Activated CD8-positive, alpha-beta T cell treated with anti-CD3 and anti-CD28 coated beads for 36 hours (primary cell): Measurements from ENCODE around the gene BTN1A1. TPM values are rescaled to one million over a fixed set of nuclear protein-coding genes. Genes with fewer than 3 reads are reported as not detected.
A peak's percentile ranks its signal among the peaks of the same experiment; 100 is the strongest.
"Not testable (repeated sequence)": the region's sequence is repeated elsewhere in the genome, so short reads cannot be mapped to it uniquely, and the experiment has no call there.

Experiments
- ATAC-seq: fragments of 200-7000 bp; cut with Tn5 transposase; one replicate; pipeline ENCODE4 v1.10.0; 2021; ENCODE audit warnings: mild to moderate bottlenecking, moderate library complexity
- CTCF ChIA-PET: fragments of 350-600 bp; sonication (Branson Sonifier 250); formaldehyde crosslinking; loops from one replicate; lab custom pipeline; 2021; ENCODE audit warnings: antibody characterized with exemption; lab: Charles Lee
- POLR2A ChIA-PET: fragments of 350-600 bp; sonication (Branson Sonifier 250); formaldehyde crosslinking; loops from one replicate; lab custom pipeline; 2021; ENCODE audit warnings: antibody characterized with exemption; lab: Charles Lee
- DNase-seq: peaks from one replicate; pipeline ENCODE4 v3.0.0-alpha.2; 2020
- H3K27ac Mint-ChIP-seq: one replicate; pipeline ENCODE4 v1.8.0; 2021; ENCODE audit warnings: mild to moderate bottlenecking, mixed read lengths
- H3K27me3 Mint-ChIP-seq: one replicate; pipeline ENCODE4 v1.8.0; 2021; ENCODE audit warnings: mixed read lengths
- H3K36me3 Mint-ChIP-seq: one replicate; pipeline ENCODE4 v1.8.0; 2021; ENCODE audit warnings: low read depth, mixed read lengths
- H3K4me1 Mint-ChIP-seq: one replicate; pipeline ENCODE4 v1.8.0; 2021; ENCODE audit warnings: low read depth, mixed read lengths
- H3K4me3 Mint-ChIP-seq: one replicate; pipeline ENCODE4 v1.8.0; 2021; ENCODE audit warnings: mild to moderate bottlenecking, moderate library complexity, mixed read lengths
- H3K9me3 Mint-ChIP-seq: one replicate; pipeline ENCODE4 v1.8.0; 2021; ENCODE audit warnings: mixed read lengths
- CTCF ChIP-seq: fragments of 200-600 bp; IDR thresholded peaks from one replicate; pipeline ENCODE4 v1.8.0; 2022; ENCODE audit warnings: antibody characterized with exemption, mild to moderate bottlenecking
- intact Hi-C: fragments of 100-400 bp; cut with micrococcal nuclease; formaldehyde crosslinking; loops from one replicate; pipeline ENCODE4 v1.10.0; 2022
- total RNA-seq, 2 experiments: library from RNA; stranded (reverse); gene quantifications; one replicate each; pipeline ENCODE4 v1.2.3, GENCODE V29; 2021

The BTN1A1 gene
- total RNA-seq, 2 experiments from 2014 or later = 0.11 TPM; not detected in 1

GRCh38 chr6:26541579-26541978 is 41.5 kb downstream of the BTN1A1 start:
- H3K4me1 Mint-ChIP-seq = peaks cover 42% of the 10 kb centered on the region
- peak overlapping the region; percentile 46 for H3K27ac Mint-ChIP-seq
- TF ChIP-seq CTCF = no peak
- POLR2A ChIA-PET = interaction anchor here (1.5 kb wide), 1 partner anchor 9 kb away, joined by 5 read pairs; no protein-coding TSS in a partner anchor
- intact Hi-C loops = no loop called here
- H3K9me3 Mint-ChIP-seq = no peaks in the 10 kb centered on the region
- peaks cover 1% of the 10 kb centered on the region for H3K27me3 Mint-ChIP-seq
- no peak overlapping the region for H3K4me3 Mint-ChIP-seq
- CTCF ChIA-PET = interaction anchor here (2.2 kb wide), 1 partner anchor 12 kb away, joined by 7 read pairs; no protein-coding TSS in a partner anchor
- H3K36me3 Mint-ChIP-seq = peaks cover 49% of the 10 kb centered on the region
- no peak for DNase-seq
- no peak for ATAC-seq

DNA sequence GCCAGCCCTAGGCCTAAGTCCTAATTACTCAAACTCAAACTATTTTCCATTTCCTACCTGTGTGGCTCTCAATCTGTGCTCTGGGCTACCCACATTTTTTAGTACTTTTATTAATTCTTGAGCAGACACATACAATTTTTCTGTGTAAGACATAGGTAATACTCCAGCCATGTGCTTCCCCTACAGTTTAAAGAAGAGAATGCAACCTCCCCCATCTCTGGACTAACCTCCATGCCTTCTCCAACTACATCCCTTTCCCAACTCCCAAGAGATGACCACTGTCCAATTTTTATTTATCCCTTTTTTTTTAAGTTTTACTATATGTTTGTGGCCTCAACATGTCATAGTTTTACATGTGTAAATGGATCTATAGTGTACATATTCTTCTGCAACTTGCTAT is 43.9 kb downstream of the BTN1A1 start:
- peak; percentile 79 for ATAC-seq
- Mint-ChIP-seq H3K4me1 (peaks cover 35% of the 10 kb centered on the region), H3K27ac (peak overlapping the region; percentile 35), H3K4me3 (no peak overlapping the region), H3K27me3 (no peaks in the 10 kb centered on the region), H3K36me3 (peaks cover 48% of the 10 kb centered on the region), H3K9me3 (no peaks in the 10 kb centered on the region)
- DNase-seq = no peak
- TF ChIP-seq CTCF = peak; percentile 62
- ChIA-PET POLR2A (no interaction called here), CTCF (no interaction called here)
- intact Hi-C loops = no loop called here

DNA sequence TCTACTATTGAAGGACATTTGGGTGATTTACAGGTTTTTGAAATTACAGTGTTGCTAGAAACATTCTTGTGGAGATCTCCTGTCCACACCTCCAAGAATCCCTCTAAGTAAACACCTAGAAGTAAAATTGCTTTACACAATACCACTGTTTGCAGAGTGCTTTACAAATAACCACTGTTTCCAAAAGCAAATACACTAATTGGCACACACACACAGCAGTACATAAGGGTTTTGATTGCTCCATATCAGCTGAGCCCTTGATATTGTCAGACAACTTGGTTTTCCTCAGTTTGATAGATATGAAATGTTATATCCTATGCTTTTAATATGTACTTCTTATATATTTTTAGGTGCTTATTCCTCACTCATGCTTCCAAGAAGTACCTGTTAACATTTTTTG is 44.4 kb downstream of the BTN1A1 start:
- DNase-seq = no peak
- Mint-ChIP-seq H3K9me3 (no peaks in the 10 kb centered on the region), H3K4me3 (no peak overlapping the region), H3K4me1 (peaks cover 30% of the 10 kb centered on the region), H3K27me3 (no peaks in the 10 kb centered on the region), H3K27ac (no peak overlapping the region), H3K36me3 (peaks cover 44% of the 10 kb centered on the region)
- no peak for TF ChIP-seq CTCF
- ATAC-seq = no peak
- CTCF ChIA-PET = interaction anchor here (1.4 kb wide), 1 partner anchor 19 kb away, joined by 4 read pairs; no protein-coding TSS in a partner anchor
- intact Hi-C loops = no loop called here
- POLR2A ChIA-PET = no interaction called here

DNA sequence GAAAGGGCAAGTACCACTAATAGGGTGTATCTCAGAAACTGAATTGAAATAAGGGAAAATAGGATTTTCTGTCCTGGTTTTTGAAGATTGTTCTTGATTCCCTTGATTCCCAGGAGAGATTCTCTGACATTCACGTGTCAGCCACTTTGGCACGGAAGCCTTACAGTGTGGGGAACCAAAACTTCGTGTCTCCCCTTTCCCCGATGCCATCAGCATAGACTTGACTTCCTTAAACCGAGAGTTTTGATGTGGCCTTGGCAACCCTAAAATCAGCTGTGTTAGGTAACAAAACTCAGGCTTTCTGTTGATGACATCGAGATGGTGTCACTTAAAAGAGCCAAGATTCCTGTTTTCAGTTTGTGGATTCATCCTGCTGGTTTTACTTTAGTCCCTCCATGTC is 45.5 kb downstream of the BTN1A1 start:
- Mint-ChIP-seq H3K36me3 (peaks cover 36% of the 10 kb centered on the region), H3K4me3 (no peak overlapping the region), H3K27me3 (no peaks in the 10 kb centered on the region), H3K27ac (no peak overlapping the region), H3K4me1 (peaks cover 30% of the 10 kb centered on the region), H3K9me3 (no peaks in the 10 kb centered on the region)
- DNase-seq = no peak
- no peak for TF ChIP-seq CTCF
- ChIA-PET CTCF (interaction anchor here (1.4 to 1.6 kb wide), 2 partner anchors 18 to 204 kb away, joined by 4 to 6 read pairs; no protein-coding TSS in a partner anchor), POLR2A (no interaction called here)
- intact Hi-C loops = no loop called here
- no peak for ATAC-seq

DNA sequence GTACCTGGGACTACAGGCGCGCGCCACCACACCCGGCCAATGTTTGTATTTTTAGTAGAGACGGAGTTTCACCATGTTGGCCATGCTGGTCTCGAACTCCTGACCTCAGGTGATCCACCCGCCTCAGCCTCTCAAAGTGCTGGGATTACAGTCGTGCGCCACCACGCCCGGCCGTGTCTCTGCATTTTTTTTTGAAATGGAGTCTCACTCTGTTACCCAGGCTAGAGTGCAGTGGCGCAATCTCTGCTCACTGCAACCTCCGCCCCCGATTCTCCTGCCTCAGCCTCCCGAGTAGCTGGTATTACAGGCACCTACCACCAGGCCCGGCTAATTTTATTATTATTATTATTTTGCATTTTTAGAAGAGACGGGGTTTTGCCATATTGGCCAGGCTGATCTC is 47.3 kb downstream of the BTN1A1 start:
- DNase-seq, H3K4me3 Mint-ChIP-seq, H3K27me3 Mint-ChIP-seq, intact Hi-C loops, H3K27ac Mint-ChIP-seq, ATAC-seq, H3K9me3 Mint-ChIP-seq: not testable (repeated sequence)
- POLR2A ChIA-PET = interaction anchor here (2.5 kb wide), 1 partner anchor 9 kb away, joined by 20 read pairs; the partner anchor contains the start of gene HMGN4
- Mint-ChIP-seq H3K36me3 (peaks cover 26% of the 10 kb centered on the region), H3K4me1 (peaks cover 22% of the 10 kb centered on the region)
- CTCF ChIA-PET = interaction anchor here (1.0 kb wide), 1 partner anchor 205 kb away, joined by 3 read pairs; no protein-coding TSS in a partner anchor
